PC-3 (cell line): ENCODE measurements around the gene MPND. TPM values are rescaled to one million over a fixed set of nuclear protein-coding genes. Genes with fewer than 3 reads are reported as not detected.
A peak's percentile ranks its signal among the peaks of the same experiment; 100 is the strongest.

Experiments
- ATAC-seq: fragments of 200-7000 bp; cut with Tn5 transposase; 2 replicates; pipeline ENCODE4 v1.9.1; 2020; ENCODE audit warnings: mild to moderate bottlenecking, moderate library complexity
- BruUV-seq: library from RNA; stranded (reverse); fragments of 400-500 nt; replicated peaks from 2 replicates; lab custom pipeline; 2021; lab: Mats Ljungman, UMichigan
- CTCF ChIA-PET: fragments of 300-600 bp; sonication (Branson Sonifier 250); formaldehyde crosslinking; loops from one replicate; lab custom pipeline; 2022; ENCODE audit warnings: antibody characterized with exemption; lab: Charles Lee
- POLR2A ChIA-PET: fragments of 300-600 bp; sonication (Branson Sonifier 250); formaldehyde crosslinking; loops from one replicate; lab custom pipeline; 2022; ENCODE audit warnings: antibody characterized with exemption; ENCODE audit not compliant: unreplicated experiment; lab: Charles Lee
- DNase-seq: peaks from one replicate; pipeline ENCODE4 v3.0.0-alpha.2; 2015
- H2AFZ ChIP-seq: fragments of 300-600 bp; sonication (generic); 2 replicates; pipeline ENCODE4 v1.6.0; 2016; ENCODE audit warnings: antibody characterized with exemption, low read length
- H3F3A ChIP-seq: fragments of 300-600 bp; sonication (generic); one replicate; pipeline ENCODE4 v1.6.0; 2017; ENCODE audit warnings: antibody characterized with exemption, low read length, control low read depth, mild to moderate bottlenecking; ENCODE audit not compliant: unreplicated experiment
- H3K27ac ChIP-seq: fragments of 300-600 bp; sonication (generic); 2 replicates; pipeline ENCODE4 v1.5.1; 2016; ENCODE audit warnings: mild to moderate bottlenecking, low read length
- H3K27me3 ChIP-seq: fragments of 300-600 bp; sonication (generic); 2 replicates; pipeline ENCODE4 v1.6.1; 2016; ENCODE audit warnings: low read length, mixed read lengths
- H3K36me3 ChIP-seq: fragments of 300-600 bp; sonication (generic); 2 replicates; pipeline ENCODE4 v1.6.1; 2016; ENCODE audit warnings: low read depth, mixed run types, low read length, mixed read lengths
- H3K4me1 ChIP-seq: fragments of 300-600 bp; sonication (generic); 2 replicates; pipeline ENCODE4 v1.5.1; 2016; ENCODE audit warnings: low read length; ENCODE audit not compliant: insufficient read depth
- H3K4me2 ChIP-seq: fragments of 300-600 bp; sonication (generic); 2 replicates; pipeline ENCODE4 v1.6.0; 2016; ENCODE audit warnings: low read length
- H3K4me3 ChIP-seq: fragments of 300-600 bp; sonication (generic); 2 replicates; pipeline ENCODE4 v1.5.1; 2016; ENCODE audit warnings: mild to moderate bottlenecking, low read length, mixed read lengths
- H3K79me2 ChIP-seq: fragments of 300-600 bp; sonication (generic); 2 replicates; pipeline ENCODE4 v1.6.1; 2017; ENCODE audit warnings: low read length, mixed read lengths
- H3K9ac ChIP-seq: fragments of 300-600 bp; sonication (generic); 2 replicates; pipeline ENCODE4 v1.6.0; 2016; ENCODE audit warnings: mild to moderate bottlenecking, low read length
- H3K9me2 ChIP-seq: fragments of 300-600 bp; sonication (generic); replicated peaks from 2 replicates; pipeline ENCODE4 v1.6.1; 2016; ENCODE audit warnings: mixed run types, low read length, mixed read lengths
- H3K9me3 ChIP-seq: fragments of 300-600 bp; sonication (generic); 2 replicates; pipeline ENCODE4 v1.6.1; 2016; ENCODE audit warnings: low read length, mixed read lengths
- H4K20me1 ChIP-seq: fragments of 300-600 bp; sonication (generic); 2 replicates; pipeline ENCODE4 v1.6.1; 2016; ENCODE audit warnings: low read length, mixed read lengths
- CTCF ChIP-seq: fragments of 300-600 bp; sonication (generic); conservative IDR thresholded peaks from 2 replicates; pipeline ENCODE4 v1.5.1; 2017; ENCODE audit warnings: antibody characterized with exemption, low read depth, mild to moderate bottlenecking, low read length
- EZH2 ChIP-seq: fragments of 300-600 bp; sonication (generic); IDR thresholded peaks from one replicate; pipeline ENCODE4 v1.6.1; 2017; ENCODE audit warnings: antibody characterized with exemption, mild to moderate bottlenecking, low read length; ENCODE audit not compliant: unreplicated experiment
- EZH2phosphoT487 ChIP-seq: fragments of 300-600 bp; sonication (generic); IDR thresholded peaks from 2 replicates; pipeline ENCODE4 v1.6.1; 2018; ENCODE audit warnings: mild to moderate bottlenecking, antibody characterized with exemption, low read length, borderline replicate concordance
- intact Hi-C: fragments of 100-400 bp; cut with micrococcal nuclease; formaldehyde crosslinking; loops from 2 replicates; pipeline ENCODE4 v1.9.0; 2023
- total RNA-seq: library from RNA; depleted of rRNA; stranded (reverse); fragments of >200 nt; gene quantifications from 2 replicates; pipeline ENCODE4 v1.2.3, GENCODE V29; 2014

MPND gene
- total RNA-seq, 1 experiment from 2014 or later = 5.6 TPM

- Histone ChIP-seq H3K9me3 (no peaks in the 10 kb centered on the region), H4K20me1 (no peaks in the 10 kb centered on the region), H3K79me2 (peaks cover 53% of the 10 kb centered on the region), H3K9ac (no peak overlapping the region), H3K27me3 (no peaks in the 10 kb centered on the region), H3K27ac (no peak overlapping the region), H3K4me2 (no peak overlapping the region), H3F3A (no peaks in the 10 kb centered on the region), H3K9me2 (no peaks in the 10 kb centered on the region), H3K4me1 (peaks cover 12% of the 10 kb centered on the region), H2AFZ (no peak overlapping the region), H3K4me3 (no peak overlapping the region), H3K36me3 (no peaks in the 10 kb centered on the region)
- ChIA-PET CTCF (no interaction called here), POLR2A (interaction anchor here (0.7 kb wide), 1 partner anchor 102 kb away, joined by 4 read pairs; no protein-coding TSS in a partner anchor)
- no peak for DNase-seq
- BruUV-seq = no TSS peak
- ATAC-seq = no peak
- intact Hi-C loops = no loop called here
- TF ChIP-seq CTCF (no peak), EZH2phosphoT487 (no peak), EZH2 (no peak)
Observed at GRCh38 chr19:4369109-4369887, 25.9 kb downstream of the MPND start.

GRCh38 chr19:4369888-4370260, 26.5 kb downstream of the MPND start:
- no TSS peak for BruUV-seq
- no peak for TF ChIP-seq EZH2
- TF ChIP-seq EZH2phosphoT487 = no peak
- peak; percentile 34; the same call in 1 of the 2 replicates for TF ChIP-seq CTCF
- no peaks in the 10 kb centered on the region for H3K9me2 ChIP-seq
- H3K79me2 ChIP-seq = peaks cover 55% of the 10 kb centered on the region
- no peaks in the 10 kb centered on the region for H3K27me3 ChIP-seq
- no peaks in the 10 kb centered on the region for H3K36me3 ChIP-seq
- H3K9me3 ChIP-seq = no peaks in the 10 kb centered on the region
- CTCF ChIA-PET = no interaction called here
- no peaks in the 10 kb centered on the region for H4K20me1 ChIP-seq
- H2AFZ ChIP-seq = no peak overlapping the region
- no peak overlapping the region for H3K4me2 ChIP-seq
- intact Hi-C loops = no loop called here
- no peaks in the 10 kb centered on the region for H3F3A ChIP-seq
- peaks cover 17% of the 10 kb centered on the region for H3K4me1 ChIP-seq
- POLR2A ChIA-PET = no interaction called here
- ATAC-seq (no peak), DNase-seq (no peak)
- no peak overlapping the region for H3K4me3 ChIP-seq
- no peak overlapping the region for H3K27ac ChIP-seq
- no peak overlapping the region for H3K9ac ChIP-seq

- H3K27ac ChIP-seq = no peak overlapping the region
Observed at GRCh38 chr19:4370418-4371041, 27.2 kb downstream of the MPND start.

More at GRCh38 chr19:4370418-4371041, 27.2 kb downstream of the MPND start:
- intact Hi-C loops = no loop called here
- no peak for ATAC-seq
- no peaks in the 10 kb centered on the region for H3K27me3 ChIP-seq
- TF ChIP-seq EZH2phosphoT487 (no peak), CTCF (no peak), EZH2 (no peak)
- POLR2A ChIA-PET = no interaction called here
- H3F3A ChIP-seq = peaks cover 2% of the 10 kb centered on the region
- H4K20me1 ChIP-seq = no peaks in the 10 kb centered on the region
- no peaks in the 10 kb centered on the region for H3K9me3 ChIP-seq
- H3K9me2 ChIP-seq = no peaks in the 10 kb centered on the region
- no peak overlapping the region for H2AFZ ChIP-seq
- CTCF ChIA-PET = no interaction called here
- DNase-seq = no peak
- no peaks in the 10 kb centered on the region for H3K36me3 ChIP-seq
- H3K79me2 ChIP-seq = peaks cover 55% of the 10 kb centered on the region
- H3K4me1 ChIP-seq = peaks cover 24% of the 10 kb centered on the region
- no peak overlapping the region for H3K4me3 ChIP-seq
- BruUV-seq = no TSS peak
- no peak overlapping the region for H3K9ac ChIP-seq
- H3K4me2 ChIP-seq = no peak overlapping the region
